RCC 7860 (cell line): ENCODE results near the gene CDKL4.
"Not testable (repeated sequence)": the region's sequence is repeated elsewhere in the genome, so short reads cannot be mapped to it uniquely, and the experiment has no call there.

Source experiments
- DNase-seq: peaks from one replicate; pipeline ENCODE4 v3.0.0-alpha.2; 2015; ENCODE audit warnings: low spot score
- FAIRE-seq: peaks from 2 replicates; lab custom pipeline; 2012; peaks lifted over from hg19 to GRCh38; lab: Jason Lieb, UNC

Gene CDKL4

DNA sequence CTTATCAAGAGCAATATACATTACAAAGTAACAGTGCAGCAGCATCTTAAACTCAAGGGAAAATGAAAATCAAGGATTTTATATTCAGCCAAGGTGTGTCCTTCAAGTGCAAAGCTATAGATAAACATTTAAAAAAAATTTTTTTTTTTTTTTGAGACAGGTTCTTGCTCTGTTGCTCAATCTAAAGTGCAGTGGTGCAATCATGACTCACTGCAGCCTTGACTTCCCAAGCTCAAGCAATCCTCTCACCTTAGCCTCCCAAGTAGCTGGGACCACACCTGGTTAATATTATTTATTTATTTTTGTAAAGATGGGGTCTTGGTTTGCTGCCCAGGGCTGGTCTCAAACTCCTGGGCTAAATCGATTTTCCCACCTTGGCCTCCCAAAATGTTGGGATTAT lies 9.0 kb downstream of the CDKL4 start:
- DNase-seq: no peak
- FAIRE-seq: no peak

DNA sequence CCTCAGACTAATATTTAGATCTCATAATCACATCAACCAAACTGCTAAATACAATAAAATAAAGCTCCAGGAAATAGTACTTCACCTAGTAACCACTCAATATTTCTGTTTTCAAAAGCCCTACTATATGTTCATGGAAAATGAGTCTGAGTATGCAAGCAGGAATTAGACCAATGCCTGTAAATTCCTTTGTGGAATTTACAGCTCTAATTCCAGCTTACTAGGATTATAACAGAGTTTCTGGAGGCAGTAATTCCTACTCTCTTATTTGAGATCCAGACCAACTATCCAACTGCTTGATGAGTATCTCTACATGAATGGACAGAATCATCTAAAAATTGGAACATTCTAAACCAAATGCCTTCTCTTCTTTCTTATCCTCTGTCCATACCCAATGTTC lies 11.6 kb downstream of the CDKL4 start:
- no peak for FAIRE-seq
- no peak for DNase-seq

DNA sequence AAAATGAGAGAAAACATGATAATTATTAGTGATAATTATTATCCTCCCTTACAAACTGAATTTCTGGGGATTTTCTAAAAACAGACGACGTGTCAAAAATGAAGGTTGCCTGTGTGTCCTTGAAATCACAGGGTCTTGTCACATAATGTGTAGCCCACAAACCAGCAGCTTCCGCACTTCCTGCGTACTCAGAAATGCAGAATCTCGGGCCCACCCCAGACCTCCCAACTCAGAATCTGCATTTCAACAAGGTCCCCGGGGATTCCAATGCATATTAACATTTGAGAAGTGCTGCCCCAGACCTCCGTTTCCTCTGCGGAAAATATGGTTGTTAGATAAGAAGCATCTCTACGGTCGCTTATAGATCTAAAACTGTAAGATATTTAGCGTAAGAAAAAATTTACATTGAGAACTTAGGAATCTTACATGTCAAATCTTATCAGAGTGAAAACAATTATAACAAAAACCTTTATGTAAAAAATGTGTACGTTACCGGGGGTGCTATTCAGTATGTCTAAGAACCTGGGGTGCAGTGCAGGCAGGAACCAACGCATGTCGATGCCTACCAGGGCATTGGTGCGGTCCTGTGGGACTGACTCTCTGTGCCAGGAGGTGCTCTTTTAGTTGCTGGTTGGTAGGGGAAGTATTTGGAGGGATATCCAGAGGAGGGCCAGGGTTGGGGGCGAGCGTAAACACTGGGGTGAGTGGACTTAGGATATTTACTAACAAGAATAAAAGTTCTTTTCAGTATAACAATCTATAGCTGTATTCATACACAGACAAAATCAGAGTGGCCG lies 15.2 kb downstream of the CDKL4 start:
- no peak for DNase-seq
- no peak for FAIRE-seq

DNA sequence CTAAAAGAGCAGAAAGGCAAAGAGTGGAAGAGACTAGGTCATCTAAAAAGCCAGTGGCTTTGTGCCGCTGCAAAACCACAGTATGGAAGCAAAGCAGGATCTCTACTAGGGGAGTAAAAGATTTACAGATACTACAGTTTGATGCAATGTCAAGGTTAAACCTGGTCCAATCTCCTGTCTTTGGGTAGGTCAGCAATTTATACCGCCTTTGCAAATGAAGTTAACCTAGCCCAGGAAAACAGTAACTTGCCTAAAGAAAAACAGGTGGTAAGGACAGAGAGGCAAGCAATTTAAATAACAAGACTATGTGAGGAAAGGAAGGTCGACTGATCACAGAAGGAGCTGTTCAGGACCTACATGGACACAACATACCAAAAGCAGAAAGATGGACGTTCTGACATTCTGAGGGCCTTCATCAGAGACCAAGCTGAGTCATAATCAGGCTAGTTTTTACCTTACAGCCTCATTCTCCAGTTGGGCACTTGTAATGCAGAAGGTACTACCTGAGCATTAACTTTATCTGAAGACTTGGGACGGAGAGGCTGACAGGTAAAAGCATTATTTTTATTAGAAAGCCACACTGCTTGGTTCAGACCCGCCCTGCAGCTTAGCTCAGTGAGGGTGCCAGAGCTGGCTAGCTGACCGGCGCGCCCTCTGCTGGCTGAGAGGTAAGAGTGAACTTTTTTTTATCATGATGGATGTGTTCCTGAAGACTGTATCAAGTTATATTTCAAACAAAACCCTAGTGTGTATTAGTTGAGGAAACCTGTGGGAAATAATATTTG lies 15.9 kb downstream of the CDKL4 start:
- DNase-seq: peak; percentile 43
- FAIRE-seq: peak; percentile 62

DNA sequence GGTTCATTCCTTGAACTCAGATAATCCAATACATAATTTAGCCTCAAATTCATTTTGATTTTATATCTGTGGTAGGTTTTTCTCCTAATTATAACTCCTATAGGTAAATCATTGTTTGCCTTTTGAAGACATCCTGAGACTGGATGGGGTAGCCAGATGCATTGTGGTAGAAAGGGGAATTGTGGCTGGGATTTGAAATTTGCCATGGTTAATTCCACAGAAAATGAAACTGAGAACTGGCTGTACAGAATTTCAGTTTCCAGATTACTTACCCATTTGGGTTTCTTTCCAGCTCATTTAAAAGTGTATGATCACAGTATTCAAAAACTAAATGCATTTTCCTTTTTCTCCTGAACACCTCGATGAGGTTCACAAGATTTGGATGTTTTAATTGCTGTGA lies 18.2 kb downstream of the CDKL4 start:
- FAIRE-seq (no peak), DNase-seq (no peak)

DNA sequence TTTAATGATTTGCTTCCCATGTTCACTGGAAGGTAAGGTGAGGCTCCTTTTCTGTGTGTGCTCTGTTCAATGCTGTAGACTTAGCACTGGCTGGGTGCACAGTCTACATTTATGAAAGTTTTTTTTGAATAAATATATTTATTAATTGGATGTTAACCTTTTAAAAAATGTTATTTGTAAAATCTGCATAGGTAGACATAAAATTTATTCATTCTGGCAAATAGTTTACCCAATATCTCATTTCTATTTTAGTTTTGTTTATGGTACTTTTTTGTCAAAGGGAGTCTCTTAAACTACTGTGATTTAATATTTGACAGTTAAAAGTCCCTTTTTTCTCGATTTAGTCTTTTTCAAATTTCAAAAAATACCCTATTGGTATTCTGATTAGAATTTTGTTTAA lies 19.9 kb downstream of the CDKL4 start:
- no peak for FAIRE-seq
- no peak for DNase-seq

DNA sequence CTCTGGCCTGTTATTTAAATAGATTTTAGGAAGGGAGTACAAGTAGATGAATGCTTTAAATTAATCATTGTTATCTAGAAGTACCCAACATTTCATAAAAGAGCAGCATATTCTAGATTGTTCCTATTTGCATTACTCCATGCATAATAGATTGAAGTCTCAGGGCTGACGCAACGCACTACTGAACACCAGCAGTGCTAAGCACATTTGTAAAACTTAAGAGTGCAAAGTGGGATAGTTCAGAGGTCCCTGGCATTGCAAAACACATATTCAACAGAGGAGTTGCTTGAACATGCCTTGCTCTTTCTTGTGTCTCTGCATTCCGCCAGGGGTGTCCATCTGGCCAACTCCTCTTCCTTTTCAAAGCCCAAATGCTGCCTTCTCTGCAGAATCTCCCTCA lies 22.3 kb downstream of the CDKL4 start:
- FAIRE-seq: no peak
- no peak for DNase-seq

DNA sequence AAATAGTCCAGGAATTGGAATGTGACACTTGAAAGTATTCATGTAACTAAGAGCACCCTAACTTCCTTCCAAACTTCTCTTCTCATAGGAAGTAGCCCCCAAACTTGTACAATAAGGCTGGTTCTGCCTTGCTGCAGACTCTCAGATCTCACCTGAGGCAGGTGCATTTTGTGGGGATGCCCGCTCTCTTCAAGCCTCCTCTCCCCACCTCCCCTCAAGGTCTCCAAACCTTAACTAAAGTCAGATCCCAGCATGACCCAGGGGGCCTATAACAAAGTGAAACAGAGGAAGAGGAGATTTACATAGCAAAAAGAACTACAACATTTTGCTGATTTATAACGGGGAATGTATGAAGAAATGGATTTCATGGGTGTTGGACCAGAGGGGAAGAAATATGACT lies 23.6 kb downstream of the CDKL4 start:
- no peak for FAIRE-seq
- DNase-seq: no peak

- DNase-seq: no peak
- FAIRE-seq: no peak
These were observed 25.4 kb downstream of the CDKL4 start for GRCh38 chr2:39218391-39218790.

DNA sequence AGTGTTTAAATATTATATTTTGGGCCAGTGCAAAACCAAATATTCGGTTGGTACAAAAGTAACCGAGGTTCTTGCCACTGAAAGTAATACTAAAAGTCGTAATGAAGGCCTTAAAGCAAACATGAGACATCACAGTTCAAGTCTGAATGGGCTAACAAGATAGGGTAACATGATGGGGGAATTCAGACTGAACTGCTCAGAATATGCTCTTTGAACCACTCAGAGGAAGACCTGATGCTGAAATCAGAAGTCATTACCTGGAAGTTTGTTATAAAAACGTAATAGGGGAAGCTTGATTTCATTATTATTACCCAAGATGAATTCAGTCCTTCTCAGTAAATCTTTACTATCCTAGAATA lies 26.6 kb downstream of the CDKL4 start:
- no peak for FAIRE-seq
- DNase-seq: no peak

GRCh38 chr2:39216346-39217191 lies 27.2 kb downstream of the CDKL4 start:
- no peak for FAIRE-seq
- no peak for DNase-seq

GRCh38 chr2:39215545-39215944 lies 28.2 kb downstream of the CDKL4 start:
- FAIRE-seq (no peak), DNase-seq (no peak)

DNA sequence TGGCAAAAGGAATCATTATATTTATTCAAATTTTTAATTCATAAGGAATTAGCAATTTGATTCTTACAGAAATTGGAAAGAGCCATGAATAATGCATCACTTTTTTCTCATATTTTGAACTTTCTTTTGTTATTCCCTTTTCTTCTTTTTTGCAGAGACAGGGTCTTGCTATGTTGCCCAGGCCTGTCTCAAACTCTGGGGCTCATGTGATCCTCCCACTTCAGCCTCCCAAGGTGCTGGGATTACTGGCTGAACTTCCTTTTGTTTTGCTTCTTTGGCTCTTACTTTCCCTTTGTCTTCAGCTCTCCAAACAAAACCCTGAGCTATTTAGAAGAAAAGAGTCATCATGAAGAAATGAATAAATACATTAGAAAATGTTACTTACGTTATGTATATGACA lies 30.8 kb downstream of the CDKL4 start:
- FAIRE-seq: no peak
- no peak for DNase-seq

DNA sequence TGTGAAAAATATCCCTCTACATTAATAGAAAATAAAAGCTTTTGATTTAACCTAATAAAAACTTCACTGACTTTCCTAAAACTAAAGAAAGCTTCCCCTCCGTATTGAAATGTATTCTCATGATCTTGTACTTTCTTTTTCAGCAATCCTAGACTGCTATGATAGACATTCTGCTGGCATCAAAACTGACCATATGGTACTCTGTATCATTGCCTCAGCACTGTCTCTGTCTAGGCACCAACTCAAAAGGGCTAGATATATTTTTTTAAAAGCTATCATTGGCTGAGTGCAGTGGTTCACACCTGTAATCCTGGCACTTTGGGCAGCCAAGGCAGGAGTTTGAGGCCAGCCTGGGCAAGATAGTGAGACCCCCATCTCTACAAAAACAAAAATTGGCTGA lies 32.9 kb downstream of the CDKL4 start:
- FAIRE-seq: no peak
- DNase-seq: no peak

DNA sequence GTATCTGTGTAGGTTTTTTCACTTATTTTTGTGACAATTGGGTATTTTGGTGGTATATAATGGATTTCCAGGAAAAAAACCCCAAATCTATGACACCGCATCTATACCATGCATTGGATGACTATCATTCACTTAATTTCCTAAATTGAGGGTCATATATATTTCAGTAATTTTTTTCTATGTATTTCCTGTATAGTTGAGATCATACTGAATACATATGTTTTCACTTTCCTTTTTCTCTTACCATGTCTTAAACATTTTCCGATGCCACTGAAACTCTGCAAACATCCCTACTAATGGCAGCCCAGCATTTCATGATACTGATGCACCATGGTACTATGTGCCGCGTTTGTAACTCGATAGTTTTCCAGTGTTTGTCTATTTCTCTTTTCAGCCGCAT lies 40.4 kb downstream of the CDKL4 start:
- FAIRE-seq: no peak
- no peak for DNase-seq

GRCh38 chr2:39202639-39203369 lies 41.0 kb downstream of the CDKL4 start:
- FAIRE-seq: no peak

DNA sequence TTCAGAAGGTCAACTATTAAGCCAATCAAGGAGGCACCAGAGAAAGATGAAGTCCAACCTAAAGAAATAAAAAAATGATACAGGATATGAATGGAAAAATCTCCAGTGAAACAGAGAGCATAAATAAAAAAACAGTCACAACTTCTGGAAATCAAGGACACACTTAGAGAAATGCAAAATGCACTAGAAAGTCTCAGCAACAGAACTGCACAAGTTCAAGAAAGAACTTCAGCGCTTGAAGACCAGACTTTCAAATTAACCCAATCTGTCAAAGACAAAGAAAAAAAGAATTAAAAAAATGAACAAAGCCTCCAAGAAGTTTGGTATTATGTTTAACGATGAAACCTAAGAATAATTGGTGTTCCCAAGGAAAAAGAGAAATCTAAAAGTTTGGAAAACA lies 46.8 kb downstream of the CDKL4 start:
- DNase-seq, FAIRE-seq: not testable (repeated sequence)

More at GRCh38 chr2:39202639-39203369, 41.0 kb downstream of the CDKL4 start:
- no peak for DNase-seq

- FAIRE-seq: no peak
- DNase-seq: no peak
These were observed 49.1 kb downstream of the CDKL4 start for GRCh38 chr2:39194686-39195085.

GRCh38 chr2:39188960-39189494 lies 54.7 kb downstream of the CDKL4 start:
- FAIRE-seq (no peak), DNase-seq (no peak)

DNA sequence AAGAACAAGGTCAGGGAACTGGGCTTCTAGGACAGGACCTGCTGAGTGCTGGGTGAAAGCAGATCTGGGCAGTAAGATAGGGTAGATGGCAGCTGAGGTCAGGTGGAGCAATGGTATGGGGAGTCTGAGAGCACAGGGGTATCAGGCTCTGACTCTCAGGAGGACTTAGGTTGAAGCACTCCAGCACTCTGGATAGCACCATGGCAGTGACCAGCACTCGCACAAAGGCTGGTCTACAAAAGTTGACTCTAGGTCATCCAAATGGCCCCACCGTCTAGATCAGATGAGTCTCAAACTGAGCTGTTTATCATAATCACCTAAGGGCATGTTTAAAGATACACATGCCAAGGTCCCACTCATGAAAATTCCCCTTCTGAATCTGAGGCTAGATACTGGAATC lies 60.1 kb downstream of the CDKL4 start:
- FAIRE-seq (no peak), DNase-seq (no peak)

GRCh38 chr2:39181297-39181696 lies 62.5 kb downstream of the CDKL4 start:
- no peak for FAIRE-seq
- DNase-seq: no peak
